K562 treated with DMSO at 1 percent for 24 hours (cell line): ENCODE results near the gene OXGR1. TPM values are rescaled to one million over a fixed set of nuclear protein-coding genes. Genes with fewer than 3 reads are reported as not detected.

Source experiments
- total RNA-seq: library from RNA; unstranded; fragments of 300-600 nt; gene quantifications from 2 replicates; pipeline ENCODE4 v1.2.3, GENCODE V29; 2022; ENCODE audit warnings: low read depth; ENCODE audit not compliant: insufficient read depth

Gene OXGR1
- not detected in 2 replicates for total RNA-seq

DNA sequence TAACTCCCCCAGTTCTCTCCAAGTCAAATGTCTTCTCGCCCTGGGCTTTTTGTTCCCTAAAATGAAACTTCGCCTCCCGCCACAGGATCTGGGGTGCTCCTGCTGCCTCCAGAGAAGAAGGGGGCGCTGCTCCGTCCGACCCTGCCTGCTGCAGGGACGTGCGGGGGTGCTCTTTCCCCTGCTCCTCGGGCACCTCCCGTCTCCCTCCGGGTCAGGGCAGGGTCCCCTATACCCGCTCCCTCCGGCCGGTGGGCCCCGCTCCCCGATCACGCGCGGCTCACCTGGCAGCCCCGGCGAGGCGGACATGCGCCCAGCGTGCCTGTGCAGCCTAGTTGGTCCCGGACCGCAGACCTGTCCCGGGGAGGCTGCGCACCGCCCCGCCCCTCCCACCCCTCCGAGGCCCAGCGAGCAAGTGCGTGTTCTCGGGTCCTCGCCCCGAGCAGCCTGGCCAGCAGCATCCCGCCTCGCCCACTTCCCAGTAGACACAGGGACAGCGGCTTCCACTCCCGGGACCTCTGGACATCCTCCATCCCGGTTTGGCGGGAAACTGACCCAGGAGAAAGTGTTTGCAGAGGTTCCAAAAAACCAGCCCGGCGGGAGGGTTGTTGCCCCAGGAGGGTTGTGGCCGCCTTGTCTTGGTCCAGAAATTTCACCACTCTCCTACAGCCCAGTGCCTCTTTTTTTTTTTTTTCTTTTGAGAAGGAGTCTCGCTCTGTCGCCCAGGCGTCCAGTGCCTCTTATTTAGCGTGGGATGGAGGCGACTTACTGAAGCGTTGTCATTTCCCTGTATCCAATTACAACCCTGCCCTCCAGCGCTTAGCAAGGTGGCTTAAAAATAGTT is at the start of gene OXGR1:
OXGR1 (minus strand) TSS at position 460 of the 841 bp plus-strand sequence. CDS start 6,717 bp downstream, outside the sequence.

Other genes starting within 250 kb of the OXGR1 start
- 10.5 and 12.7 TPM in 2 replicates for gene MBNL2, start 227.9 kb upstream of the OXGR1 start, total RNA-seq